MCF 10A (cell line): ENCODE measurements around the gene MIB1. TPM values are rescaled to one million over a fixed set of nuclear protein-coding genes. Genes with fewer than 3 reads are reported as not detected.

Source experiments
- BruUV-seq: library from RNA; stranded (reverse); fragments of 400-500 nt; replicated peaks from 2 replicates; lab custom pipeline; 2021; lab: Mats Ljungman, UMichigan
- CTCF ChIA-PET: fragments of 300-600 bp; sonication (Branson Sonifier 250); formaldehyde crosslinking; extraction: SDS; loops from one replicate; lab custom pipeline; 2021; ENCODE audit warnings: antibody characterized with exemption, inconsistent platforms; lab: Yijun Ruan, JAX
- POLR2A ChIA-PET: fragments of 300-600, 350-650 bp; sonication (Branson Sonifier 250); formaldehyde crosslinking; extraction: SDS; loops from one replicate; lab custom pipeline; 2020; ENCODE audit warnings: antibody characterized with exemption, inconsistent platforms; lab: Yijun Ruan, JAX
- DNase-seq: peaks from one replicate; pipeline ENCODE4 v3.0.0-alpha.2; 2018; ENCODE audit not compliant: unreplicated experiment
- H3K27ac Mint-ChIP-seq: one replicate; pipeline ENCODE4 v1.8.0; 2022; ENCODE audit warnings: mild to moderate bottlenecking, low read depth, mixed read lengths; ENCODE audit not compliant: unreplicated experiment
- H3K27me3 Mint-ChIP-seq: one replicate; pipeline ENCODE4 v1.8.0; 2022; ENCODE audit warnings: mixed read lengths; ENCODE audit not compliant: insufficient read depth, unreplicated experiment
- H3K36me3 Mint-ChIP-seq: one replicate; pipeline ENCODE4 v1.8.0; 2022; ENCODE audit warnings: mild to moderate bottlenecking, moderate library complexity, mixed read lengths; ENCODE audit not compliant: insufficient read depth, unreplicated experiment
- H3K4me1 Mint-ChIP-seq: one replicate; pipeline ENCODE4 v1.8.0; 2022; ENCODE audit warnings: mixed read lengths; ENCODE audit not compliant: insufficient read depth, unreplicated experiment
- H3K4me3 Mint-ChIP-seq: one replicate; pipeline ENCODE4 v1.8.0; 2022; ENCODE audit warnings: mild to moderate bottlenecking, moderate library complexity, mixed read lengths; ENCODE audit not compliant: unreplicated experiment
- H3K9me3 Mint-ChIP-seq: one replicate; pipeline ENCODE4 v1.8.0; 2022; ENCODE audit warnings: mixed read lengths; ENCODE audit not compliant: unreplicated experiment
- CTCF ChIP-seq: fragments of 200-600 bp; IDR thresholded peaks from one replicate; pipeline ENCODE4 v1.8.0; 2022; ENCODE audit warnings: antibody characterized with exemption, mild to moderate bottlenecking; ENCODE audit not compliant: unreplicated experiment
- intact Hi-C: fragments of 100-400 bp; cut with micrococcal nuclease; formaldehyde crosslinking; loops from 2 replicates; pipeline ENCODE4 v1.14.1; 2022
- total RNA-seq: library from RNA; stranded (reverse); gene quantifications from 2 replicates; pipeline ENCODE4 v1.2.3, GENCODE V29; 2022

Gene MIB1
- total RNA-seq, 1 experiment from 2014 or later = 40.5 TPM

GRCh38 chr18:21864386-21864785 lies 123.8 kb downstream of the MIB1 start:
- H3K27ac Mint-ChIP-seq = no peak overlapping the region
- CTCF ChIA-PET = no interaction called here
- BruUV-seq = no TSS peak
- peaks cover 33% of the 10 kb centered on the region for H3K36me3 Mint-ChIP-seq
- TF ChIP-seq CTCF = no peak
- DNase-seq = no peak
- H3K4me3 Mint-ChIP-seq = no peak overlapping the region
- no peaks in the 10 kb centered on the region for H3K4me1 Mint-ChIP-seq
- intact Hi-C loops = no loop called here
- H3K27me3 Mint-ChIP-seq = no peaks in the 10 kb centered on the region
- POLR2A ChIA-PET = no interaction called here
- no peaks in the 10 kb centered on the region for H3K9me3 Mint-ChIP-seq

GRCh38 chr18:21865043-21865442 lies 124.5 kb downstream of the MIB1 start:
- H3K27me3 Mint-ChIP-seq = no peaks in the 10 kb centered on the region
- no peak overlapping the region for H3K4me3 Mint-ChIP-seq
- peaks cover 26% of the 10 kb centered on the region for H3K36me3 Mint-ChIP-seq
- POLR2A ChIA-PET = no interaction called here
- BruUV-seq = TSS peak; percentile 19
- no peak overlapping the region for H3K27ac Mint-ChIP-seq
- CTCF ChIA-PET = no interaction called here
- intact Hi-C loops = no loop called here
- H3K4me1 Mint-ChIP-seq = no peaks in the 10 kb centered on the region
- DNase-seq = no peak
- TF ChIP-seq CTCF = no peak
- H3K9me3 Mint-ChIP-seq = no peaks in the 10 kb centered on the region

GRCh38 chr18:21868770-21869169 lies 128.2 kb downstream of the MIB1 start:
- TF ChIP-seq CTCF = no peak
- POLR2A ChIA-PET = no interaction called here
- Mint-ChIP-seq H3K27me3 (no peaks in the 10 kb centered on the region), H3K4me1 (no peaks in the 10 kb centered on the region), H3K36me3 (peaks cover 29% of the 10 kb centered on the region), H3K4me3 (no peak overlapping the region), H3K27ac (no peak overlapping the region), H3K9me3 (no peaks in the 10 kb centered on the region)
- CTCF ChIA-PET = no interaction called here
- BruUV-seq = no TSS peak
- intact Hi-C loops = no loop called here
- DNase-seq = no peak

- Mint-ChIP-seq H3K36me3 (no peaks in the 10 kb centered on the region), H3K9me3 (peaks cover 7% of the 10 kb centered on the region), H3K4me3 (no peak overlapping the region), H3K27ac (no peak overlapping the region), H3K4me1 (no peaks in the 10 kb centered on the region), H3K27me3 (peaks cover 22% of the 10 kb centered on the region)
- TF ChIP-seq CTCF = no peak
- no peak for DNase-seq
- ChIA-PET CTCF (no interaction called here), POLR2A (interaction anchor here (0.6 kb wide), 1 partner anchor 90 kb away, joined by 3 read pairs; no protein-coding TSS in a partner anchor)
- BruUV-seq = no TSS peak
- intact Hi-C loops = no loop called here
Measured at GRCh38 chr18:21889570-21889969, 149.0 kb downstream of the MIB1 start.
